Upper lobe of right lung (tissue), 1 donor: ENCODE results near the gene CTF1. TPM values are rescaled to one million over a fixed set of nuclear protein-coding genes. Genes with fewer than 3 reads are reported as not detected.
A peak's percentile ranks its signal among the peaks of the same experiment; 100 is the strongest.
"Not testable (repeated sequence)": the region's sequence is repeated elsewhere in the genome, so short reads cannot be mapped to it uniquely, and the experiment has no call there.

Source experiments
- ATAC-seq: fragments of 200-7000 bp; cut with Tn5 transposase; one replicate; pipeline ENCODE4 v1.9.1; 2020; ENCODE audit warnings: mild to moderate bottlenecking, moderate library complexity
- DNase-seq: peaks from one replicate; pipeline ENCODE4 v3.0.0-alpha.2; 2020
- H3K27ac ChIP-seq: fragments of 200-600 bp; one replicate; pipeline ENCODE4 v1.8.0; 2022
- H3K27me3 ChIP-seq: fragments of 200-600 bp; one replicate; pipeline ENCODE4 v1.8.0; 2022; ENCODE audit warnings: mild to moderate bottlenecking
- H3K36me3 ChIP-seq: fragments of 200-600 bp; one replicate; pipeline ENCODE4 v1.8.0; 2022
- H3K4me1 ChIP-seq: fragments of 200-600 bp; one replicate; pipeline ENCODE4 v1.8.0; 2022
- H3K4me3 ChIP-seq: fragments of 200-600 bp; one replicate; pipeline ENCODE4 v1.8.0; 2022; ENCODE audit warnings: mild to moderate bottlenecking
- H3K9me3 ChIP-seq: fragments of 200-600 bp; one replicate; pipeline ENCODE4 v1.8.0; 2022
- intact Hi-C: fragments of 100-400 bp; cut with DNase I; formaldehyde crosslinking; loops from one replicate; pipeline ENCODE4 v1.11.0; 2022
- total RNA-seq: library from RNA; stranded (reverse); fragmentation: NEBNext Ultra II Directional; extraction: Animal tissue kit (Norgen Biotek cat#: 25700); gene quantifications from one replicate; pipeline ENCODE4 v1.2.1, GENCODE V29; 2021
- TF ChIP-seq, protein P1 (sequence below): fragments of 200-600 bp; IDR thresholded peaks from one replicate; pipeline ENCODE4 v1.8.0; 2022; ENCODE audit warnings: antibody characterized with exemption
- donor health status: DM: no; HTN: yes; CAD: no; lungs with severe emphysema.

CTF1 gene
- total RNA-seq, 1 donor from 2014 or later = 9.3 TPM

DNA sequence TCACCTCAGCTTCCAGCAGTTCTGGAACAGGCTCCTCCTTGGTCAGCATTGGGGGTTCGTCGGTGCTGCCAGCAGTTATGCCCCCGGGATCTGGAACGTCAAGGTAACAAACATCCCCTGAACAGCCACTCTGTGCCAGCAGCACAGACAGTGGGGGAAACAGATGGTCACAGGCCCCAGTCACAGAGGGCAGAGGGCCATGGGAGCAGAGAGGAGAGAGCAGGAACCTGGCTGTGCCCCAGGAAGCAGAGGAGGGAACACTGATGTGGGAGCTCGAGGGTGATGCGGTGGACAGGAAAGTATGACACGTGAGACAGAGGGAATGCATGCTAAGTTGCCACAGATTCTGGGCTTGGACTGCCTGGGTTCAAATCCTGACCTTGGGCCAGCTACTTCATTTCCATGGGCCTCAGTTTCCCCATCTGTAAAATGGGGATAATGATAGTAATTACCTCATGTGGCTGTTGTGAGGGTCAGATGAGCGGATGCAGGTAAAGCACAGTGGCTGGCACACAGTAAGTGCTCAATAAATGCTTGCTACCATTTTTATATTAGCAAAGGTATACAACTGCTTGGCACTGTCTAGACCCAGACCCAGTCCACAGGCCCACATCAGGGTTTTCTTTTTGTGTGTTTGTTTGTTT, 7.4 kb upstream of the CTF1 start:
- Histone ChIP-seq H3K4me1 (peaks cover 10% of the 10 kb centered on the region), H3K27ac (no peak overlapping the region), H3K4me3 (no peak overlapping the region), H3K27me3 (no peaks in the 10 kb centered on the region), H3K36me3 (peaks cover 65% of the 10 kb centered on the region), H3K9me3 (no peaks in the 10 kb centered on the region)
- ATAC-seq = no peak
- intact Hi-C loops = no loop called here
- TF ChIP-seq, protein P1, sequence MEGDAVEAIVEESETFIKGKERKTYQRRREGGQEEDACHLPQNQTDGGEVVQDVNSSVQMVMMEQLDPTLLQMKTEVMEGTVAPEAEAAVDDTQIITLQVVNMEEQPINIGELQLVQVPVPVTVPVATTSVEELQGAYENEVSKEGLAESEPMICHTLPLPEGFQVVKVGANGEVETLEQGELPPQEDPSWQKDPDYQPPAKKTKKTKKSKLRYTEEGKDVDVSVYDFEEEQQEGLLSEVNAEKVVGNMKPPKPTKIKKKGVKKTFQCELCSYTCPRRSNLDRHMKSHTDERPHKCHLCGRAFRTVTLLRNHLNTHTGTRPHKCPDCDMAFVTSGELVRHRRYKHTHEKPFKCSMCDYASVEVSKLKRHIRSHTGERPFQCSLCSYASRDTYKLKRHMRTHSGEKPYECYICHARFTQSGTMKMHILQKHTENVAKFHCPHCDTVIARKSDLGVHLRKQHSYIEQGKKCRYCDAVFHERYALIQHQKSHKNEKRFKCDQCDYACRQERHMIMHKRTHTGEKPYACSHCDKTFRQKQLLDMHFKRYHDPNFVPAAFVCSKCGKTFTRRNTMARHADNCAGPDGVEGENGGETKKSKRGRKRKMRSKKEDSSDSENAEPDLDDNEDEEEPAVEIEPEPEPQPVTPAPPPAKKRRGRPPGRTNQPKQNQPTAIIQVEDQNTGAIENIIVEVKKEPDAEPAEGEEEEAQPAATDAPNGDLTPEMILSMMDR = no peak
- DNase-seq = no peak

DNA sequence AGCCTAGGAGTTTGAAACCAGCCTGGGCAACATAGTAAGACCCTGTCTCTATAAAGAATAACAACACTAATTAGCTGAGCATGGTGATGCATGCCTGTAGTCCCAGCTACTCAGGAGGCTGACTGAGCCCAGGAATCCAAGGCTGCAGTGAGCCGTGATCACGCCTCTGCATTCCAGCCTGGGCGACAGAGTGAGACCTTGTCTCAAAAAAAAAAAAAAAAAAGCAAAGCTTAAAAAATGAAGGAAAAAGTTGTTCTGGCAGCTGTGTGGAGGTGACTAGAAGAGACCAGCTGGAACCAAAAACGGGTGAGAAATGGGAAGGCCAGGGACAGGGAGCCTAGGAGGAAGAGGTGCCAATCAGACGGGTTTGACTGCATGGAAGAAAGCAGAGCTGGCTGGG, 6.7 kb upstream of the CTF1 start:
- intact Hi-C loops = no loop called here
- Histone ChIP-seq H3K27ac (no peak overlapping the region), H3K4me3 (no peak overlapping the region), H3K9me3 (no peaks in the 10 kb centered on the region), H3K4me1 (peaks cover 15% of the 10 kb centered on the region), H3K27me3 (no peaks in the 10 kb centered on the region), H3K36me3 (peaks cover 63% of the 10 kb centered on the region)
- TF ChIP-seq, protein P1 = no peak
- no peak for ATAC-seq
- DNase-seq = no peak

DNA sequence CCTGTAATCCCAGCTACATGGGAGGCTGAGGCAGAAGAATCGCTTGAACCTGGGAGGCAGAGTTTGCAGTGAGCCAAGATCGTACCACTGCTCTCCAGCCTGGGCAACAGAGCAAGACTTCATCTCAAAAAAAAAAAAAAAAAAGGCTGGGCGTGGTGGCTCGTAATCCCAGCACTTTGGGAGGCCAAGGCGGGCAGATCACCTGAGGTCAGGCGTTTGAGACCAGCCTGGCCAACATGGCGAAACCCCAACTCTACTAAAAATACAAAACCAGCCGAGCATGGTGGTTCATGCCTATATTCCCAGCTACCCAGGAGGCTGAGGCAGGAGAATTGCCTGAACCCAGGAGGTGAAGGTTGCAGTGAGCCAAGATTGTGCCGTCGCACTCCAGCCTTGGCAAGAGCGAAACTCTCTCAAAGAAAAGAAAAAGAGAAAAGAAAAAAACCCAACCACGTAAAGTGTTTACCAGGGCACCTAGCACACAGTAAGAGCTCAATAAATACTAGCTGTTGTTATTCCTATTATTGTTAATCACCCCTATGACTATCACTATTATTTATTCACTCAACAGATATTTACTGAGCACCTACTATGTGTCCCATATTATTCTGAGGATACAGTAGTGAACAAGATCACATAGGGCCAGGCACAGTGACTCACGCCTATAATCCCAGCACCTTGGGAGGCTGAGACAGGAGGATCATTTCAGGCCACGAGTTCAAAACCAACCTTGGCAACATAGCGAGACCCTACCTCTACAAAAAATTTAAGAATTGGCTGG, 5.2 kb upstream of the CTF1 start:
- ATAC-seq, intact Hi-C loops, H3K27me3 ChIP-seq: not testable (repeated sequence)

DNA sequence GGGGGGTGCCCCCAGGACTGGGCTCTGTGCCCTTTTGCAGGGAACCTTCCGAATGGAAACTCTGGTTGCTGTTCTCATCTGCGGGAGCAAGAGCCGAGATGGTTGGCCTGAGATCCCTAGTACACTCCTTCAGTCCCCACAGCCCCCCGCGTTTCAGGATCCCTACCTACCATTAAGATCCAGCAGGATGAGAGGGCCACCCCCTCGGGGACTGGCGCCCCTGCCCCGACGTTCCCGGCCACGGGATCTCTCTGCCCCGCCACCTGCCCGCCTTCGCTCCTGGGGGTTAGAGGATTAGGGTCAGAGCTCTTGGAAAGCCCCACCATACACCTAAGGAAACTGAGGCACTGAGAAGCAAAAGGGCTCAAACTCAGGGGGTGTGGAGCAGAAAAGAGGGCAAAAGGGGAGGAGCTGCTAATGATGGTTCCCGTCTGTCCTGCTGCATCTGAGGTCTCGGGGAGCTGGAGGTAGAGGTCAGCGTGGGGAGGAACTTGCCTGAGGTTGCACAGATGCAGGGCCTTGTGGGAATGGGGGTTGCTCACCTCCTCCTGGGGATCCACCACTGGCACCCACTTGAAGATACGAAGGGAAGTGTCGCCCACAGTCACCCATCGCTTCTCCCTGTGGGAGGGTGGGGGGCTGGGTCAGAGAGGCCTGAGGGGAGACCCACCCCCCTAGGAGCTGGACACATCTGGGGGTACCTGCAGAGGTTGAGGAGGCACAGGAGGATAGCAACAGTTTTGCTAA, 3.6 kb upstream of the CTF1 start:
- ATAC-seq (no peak), DNase-seq (no peak)
- Histone ChIP-seq H3K27ac (peak overlapping the region; percentile 89), H3K36me3 (peaks cover 32% of the 10 kb centered on the region), H3K9me3 (no peaks in the 10 kb centered on the region), H3K4me3 (peak overlapping the region; percentile 95), H3K4me1 (peaks cover 37% of the 10 kb centered on the region), H3K27me3 (no peaks in the 10 kb centered on the region)
- TF ChIP-seq, protein P1 = no peak
- intact Hi-C loops = no loop called here

More for the DNA sequence above, 5.2 kb upstream of the CTF1 start:
- Histone ChIP-seq H3K4me1 (peaks cover 31% of the 10 kb centered on the region), H3K36me3 (peaks cover 48% of the 10 kb centered on the region)
- H3K4me3 ChIP-seq, H3K9me3 ChIP-seq, DNase-seq, H3K27ac ChIP-seq: not testable (repeated sequence)

DNA sequence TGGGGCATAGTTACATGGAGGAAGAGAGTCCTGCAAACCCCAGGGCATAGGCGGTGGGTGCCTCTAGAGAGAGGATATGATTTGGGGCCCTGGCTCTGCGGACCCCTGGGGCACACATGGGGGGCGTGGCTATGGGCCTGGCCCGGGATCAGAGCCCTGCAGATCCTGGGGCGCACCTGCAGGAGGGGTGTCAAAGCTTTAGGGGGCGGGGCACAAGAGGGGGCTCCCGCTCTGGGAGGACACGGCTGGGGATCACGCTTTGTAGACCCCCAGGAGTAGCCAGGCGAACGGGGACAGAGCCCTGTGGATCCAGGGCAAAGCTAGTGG, 3.0 kb upstream of the CTF1 start:
- H3K36me3 ChIP-seq = peaks cover 28% of the 10 kb centered on the region
- H3K27ac ChIP-seq = peak overlapping the region; percentile 89
- no peak for ATAC-seq
- TF ChIP-seq, protein P1 = no peak
- H3K27me3 ChIP-seq = no peaks in the 10 kb centered on the region
- intact Hi-C loops = no loop called here
- peaks cover 37% of the 10 kb centered on the region for H3K4me1 ChIP-seq
- H3K4me3 ChIP-seq = peak overlapping the region; percentile 95
- no peaks in the 10 kb centered on the region for H3K9me3 ChIP-seq
- peak; percentile 74 for DNase-seq
